HEK293 (cell line): Measurements from ENCODE around the gene ARID3B.
A peak's percentile ranks its signal among the peaks of the same experiment; 100 is the strongest.

ENCODE experiments used
- HOXC10 ChIP-seq: sonication (generic); formaldehyde crosslinking; IDR thresholded peaks from 2 replicates; pipeline ENCODE4 v1.8.1; 2023; ENCODE audit warnings: mild to moderate bottlenecking, missing genetic modification reagents
- OVOL3 ChIP-seq: fragments of 450-650 bp; formaldehyde crosslinking; IDR thresholded peaks from 2 replicates; pipeline ENCODE4 v1.5.1; 2016; ENCODE audit warnings: missing biosample characterization, missing genetic modification characterization
- ZBTB1 ChIP-seq: fragments of 450-650 bp; formaldehyde crosslinking; IDR thresholded peaks from 2 replicates; pipeline ENCODE4 v1.5.1; 2016; ENCODE audit warnings: missing biosample characterization, missing genetic modification characterization
- ZBTB20 ChIP-seq: fragments of 450-650 bp; formaldehyde crosslinking; IDR thresholded peaks from 2 replicates; pipeline ENCODE4 v1.5.1; 2016; ENCODE audit warnings: missing biosample characterization, missing genetic modification characterization
- ZFP3 ChIP-seq: fragments of 450-650 bp; formaldehyde crosslinking; IDR thresholded peaks from 2 replicates; pipeline ENCODE4 v1.5.1; 2016; ENCODE audit warnings: low read depth, missing biosample characterization, missing genetic modification characterization
- ZNF121 ChIP-seq: fragments of 450-650 bp; formaldehyde crosslinking; IDR thresholded peaks from 2 replicates; pipeline ENCODE4 v1.5.1; 2016; ENCODE audit warnings: missing biosample characterization, missing genetic modification characterization
- ZNF157 ChIP-seq: fragments of 450-650 bp; formaldehyde crosslinking; IDR thresholded peaks from 2 replicates; pipeline ENCODE4 v1.5.1; 2016; ENCODE audit warnings: missing biosample characterization, missing genetic modification characterization
- ZNF174 ChIP-seq: fragments of 450-650 bp; formaldehyde crosslinking; IDR thresholded peaks from 2 replicates; pipeline ENCODE4 v1.5.0; 2017; ENCODE audit warnings: missing biosample characterization, mild to moderate bottlenecking, missing genetic modification characterization
- ZNF214 ChIP-seq: fragments of 450-650 bp; formaldehyde crosslinking; IDR thresholded peaks from 2 replicates; pipeline ENCODE4 v1.5.1; 2017; ENCODE audit warnings: missing biosample characterization, mild to moderate bottlenecking, missing genetic modification characterization, borderline replicate concordance
- ZNF266 ChIP-seq: fragments of 450-650 bp; formaldehyde crosslinking; IDR thresholded peaks from 2 replicates; pipeline ENCODE4 v1.5.1; 2016; ENCODE audit warnings: missing biosample characterization, missing genetic modification characterization, low read depth
- ZNF350 ChIP-seq: fragments of 450-650 bp; formaldehyde crosslinking; IDR thresholded peaks from 2 replicates; pipeline ENCODE4 v1.5.0; 2017; ENCODE audit warnings: missing biosample characterization, mild to moderate bottlenecking, missing genetic modification characterization
- ZNF529 ChIP-seq: fragments of 450-650 bp; formaldehyde crosslinking; IDR thresholded peaks from 2 replicates; pipeline ENCODE4 v1.5.1; 2017; ENCODE audit warnings: missing genetic modification characterization, missing biosample characterization; ENCODE audit not compliant: insufficient replicate concordance
- ZNF555 ChIP-seq: fragments of 450-650 bp; formaldehyde crosslinking; conservative IDR thresholded peaks from 2 replicates; pipeline ENCODE4 v1.5.1; 2017; ENCODE audit warnings: missing biosample characterization, mild to moderate bottlenecking, missing genetic modification characterization, inconsistent platforms
- ZNF621 ChIP-seq: fragments of 450-650 bp; formaldehyde crosslinking; IDR thresholded peaks from 2 replicates; pipeline ENCODE4 v1.5.1; 2017; ENCODE audit warnings: missing biosample characterization, missing genetic modification characterization
- ZNF624 ChIP-seq: fragments of 450-650 bp; formaldehyde crosslinking; IDR thresholded peaks from 2 replicates; pipeline ENCODE4 v1.5.1; 2017; ENCODE audit warnings: missing biosample characterization, missing genetic modification characterization
- ZNF658 ChIP-seq: fragments of 450-650 bp; formaldehyde crosslinking; IDR thresholded peaks from 2 replicates; pipeline ENCODE4; 2016; ENCODE audit warnings: missing biosample characterization, missing genetic modification characterization
- ZNF670 ChIP-seq: fragments of 450-650 bp; formaldehyde crosslinking; IDR thresholded peaks from 2 replicates; pipeline ENCODE4 v1.5.1; 2016; ENCODE audit warnings: missing biosample characterization, missing genetic modification characterization, low read depth
- ZNF677 ChIP-seq: fragments of 450-650 bp; IDR thresholded peaks from 2 replicates; pipeline ENCODE4 v1.5.0; 2018; ENCODE audit warnings: missing biosample characterization, mild to moderate bottlenecking, missing genetic modification characterization, moderate library complexity
- ZNF701 ChIP-seq: fragments of 450-650 bp; formaldehyde crosslinking; IDR thresholded peaks from 2 replicates; pipeline ENCODE4 v1.5.1; 2016; ENCODE audit warnings: missing biosample characterization, missing genetic modification characterization
- ZNF707 ChIP-seq: fragments of 450-650 bp; formaldehyde crosslinking; IDR thresholded peaks from 2 replicates; pipeline ENCODE4 v1.5.1; 2016; ENCODE audit warnings: missing biosample characterization, missing genetic modification characterization
- ZNF837 ChIP-seq: fragments of 450-650 bp; formaldehyde crosslinking; IDR thresholded peaks from 2 replicates; pipeline ENCODE4 v1.5.1; 2016; ENCODE audit warnings: missing biosample characterization, missing genetic modification characterization
- ZSCAN16 ChIP-seq: fragments of 450-650 bp; formaldehyde crosslinking; IDR thresholded peaks from 2 replicates; pipeline ENCODE4 v1.5.1; 2016; ENCODE audit warnings: missing biosample characterization, missing genetic modification characterization
- TF ChIP-seq, protein P1 (sequence below): fragments of 450-650 bp; formaldehyde crosslinking; IDR thresholded peaks from 2 replicates; pipeline ENCODE4 v1.5.1; 2016; ENCODE audit warnings: missing biosample characterization, missing genetic modification characterization, borderline replicate concordance
- TF ChIP-seq, protein P2 (sequence below): fragments of 450-650 bp; formaldehyde crosslinking; IDR thresholded peaks from 2 replicates; pipeline ENCODE4 v1.5.1; 2017; ENCODE audit warnings: missing biosample characterization, missing genetic modification characterization
- TF ChIP-seq, protein P3 (sequence below): fragments of 450-650 bp; formaldehyde crosslinking; IDR thresholded peaks from 2 replicates; pipeline ENCODE4 v1.5.1; 2016; ENCODE audit warnings: missing biosample characterization, missing genetic modification characterization
- TF ChIP-seq, protein P4 (sequence below): sonication (generic); formaldehyde crosslinking; IDR thresholded peaks from 2 replicates; pipeline ENCODE4 v1.8.1; 2022; ENCODE audit warnings: mild to moderate bottlenecking, moderate library complexity, missing genetic modification reagents
- TF ChIP-seq, protein P5 (sequence below): fragments of 450-650 bp; formaldehyde crosslinking; IDR thresholded peaks from 2 replicates; pipeline ENCODE4 v1.5.1; 2016; ENCODE audit warnings: missing biosample characterization, missing genetic modification characterization
- TF ChIP-seq, protein P6 (sequence below): fragments of 450-650 bp; formaldehyde crosslinking; IDR thresholded peaks from 2 replicates; pipeline ENCODE4 v1.5.1; 2016; ENCODE audit warnings: missing biosample characterization, missing genetic modification characterization
- TF ChIP-seq, protein P7 (sequence below): fragments of 450-650 bp; formaldehyde crosslinking; optimal IDR thresholded peaks from 2 replicates; pipeline ENCODE3; 2016; ENCODE audit warnings: missing biosample characterization, mild to moderate bottlenecking, missing genetic modification characterization

The ARID3B gene

DNA sequence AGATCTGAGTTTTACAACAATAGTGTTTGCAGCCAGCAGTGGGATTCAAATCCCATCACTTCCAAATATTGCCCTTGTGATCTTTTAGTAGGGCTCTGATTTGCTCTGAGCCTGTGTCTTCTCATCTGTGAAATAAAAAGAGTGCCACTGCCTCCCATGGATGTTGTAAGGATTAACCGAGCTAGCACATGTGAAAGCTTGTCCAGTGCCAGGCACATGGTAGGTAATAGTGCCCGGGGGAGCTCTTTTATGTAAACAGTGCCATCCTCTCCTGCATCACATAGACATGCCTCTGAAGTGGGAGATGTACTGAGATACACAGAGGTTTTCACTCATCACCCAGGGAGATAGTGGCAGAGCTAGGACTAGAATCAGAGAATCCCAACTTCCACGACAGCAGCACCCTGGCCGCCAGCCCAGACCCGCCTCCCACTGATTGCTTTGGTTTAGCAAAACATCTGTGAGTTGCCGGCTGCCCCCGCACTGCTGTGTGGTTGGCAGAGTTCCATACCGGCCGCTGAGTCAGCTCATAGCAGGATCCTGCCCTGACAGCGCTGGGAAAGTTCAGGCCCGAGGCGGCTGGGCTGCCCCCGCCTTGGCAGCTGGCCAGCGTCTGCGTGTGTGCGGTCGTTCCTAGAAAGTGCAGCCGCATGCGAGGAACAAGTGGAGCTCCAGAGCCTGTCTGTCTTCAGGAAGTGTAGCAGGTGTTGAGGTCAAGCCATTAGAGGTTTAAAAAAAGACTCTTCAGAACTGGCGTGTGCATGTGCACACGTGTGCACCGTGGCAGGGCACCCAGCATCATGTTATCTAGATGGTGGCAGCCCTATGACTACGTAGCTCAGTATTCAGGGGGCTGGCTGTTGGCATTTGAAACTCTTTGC, 5.0 kb downstream of the ARID3B start (continued):
- TF ChIP-seq, protein P1, sequence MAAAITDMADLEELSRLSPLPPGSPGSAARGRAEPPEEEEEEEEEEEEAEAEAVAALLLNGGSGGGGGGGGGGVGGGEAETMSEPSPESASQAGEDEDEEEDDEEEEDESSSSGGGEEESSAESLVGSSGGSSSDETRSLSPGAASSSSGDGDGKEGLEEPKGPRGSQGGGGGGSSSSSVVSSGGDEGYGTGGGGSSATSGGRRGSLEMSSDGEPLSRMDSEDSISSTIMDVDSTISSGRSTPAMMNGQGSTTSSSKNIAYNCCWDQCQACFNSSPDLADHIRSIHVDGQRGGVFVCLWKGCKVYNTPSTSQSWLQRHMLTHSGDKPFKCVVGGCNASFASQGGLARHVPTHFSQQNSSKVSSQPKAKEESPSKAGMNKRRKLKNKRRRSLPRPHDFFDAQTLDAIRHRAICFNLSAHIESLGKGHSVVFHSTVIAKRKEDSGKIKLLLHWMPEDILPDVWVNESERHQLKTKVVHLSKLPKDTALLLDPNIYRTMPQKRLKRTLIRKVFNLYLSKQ (tag by site-specific recombination) = no peak
- TF ChIP-seq OVOL3 (peak; percentile 94), ZNF174 (tag by site-specific recombination) (no peak), HOXC10 (CRISPR knock-in tag) (peak; percentile 79; the same call in 1 of the 2 replicates), ZBTB20 (tag by site-specific recombination) (peak; percentile 60; the same call in 1 of the 2 replicates), ZNF670 (tag by site-specific recombination) (no peak), ZNF121 (peak; percentile 66; the same call in 1 of the 2 replicates), ZNF157 (tag by site-specific recombination) (peak; percentile 71), ZNF658 (no peak; the same call in 1 of the 2 replicates), ZNF677 (tag by site-specific recombination) (peak; percentile 46), ZNF266 (tag by site-specific recombination) (peak; percentile 5; the same call in 1 of the 2 replicates), ZSCAN16 (tag by site-specific recombination) (peak; percentile 78; the same call in 1 of the 2 replicates), ZFP3 (tag by site-specific recombination) (peak; percentile 68; the same call in 1 of the 2 replicates), ZNF624 (tag by site-specific recombination) (no peak), ZNF214 (tag by site-specific recombination) (no peak), ZNF707 (tag by site-specific recombination) (no peak), ZNF529 (tag by site-specific recombination) (no peak), ZNF555 (tag by site-specific recombination) (no peak), ZNF350 (tag by site-specific recombination) (no peak), ZBTB1 (tag by site-specific recombination) (peak; percentile 99), ZNF621 (tag by site-specific recombination) (no peak), ZNF701 (tag by site-specific recombination) (no peak), ZNF837 (tag by site-specific recombination) (no peak; the same call in 1 of the 2 replicates)
- TF ChIP-seq, protein P2, sequence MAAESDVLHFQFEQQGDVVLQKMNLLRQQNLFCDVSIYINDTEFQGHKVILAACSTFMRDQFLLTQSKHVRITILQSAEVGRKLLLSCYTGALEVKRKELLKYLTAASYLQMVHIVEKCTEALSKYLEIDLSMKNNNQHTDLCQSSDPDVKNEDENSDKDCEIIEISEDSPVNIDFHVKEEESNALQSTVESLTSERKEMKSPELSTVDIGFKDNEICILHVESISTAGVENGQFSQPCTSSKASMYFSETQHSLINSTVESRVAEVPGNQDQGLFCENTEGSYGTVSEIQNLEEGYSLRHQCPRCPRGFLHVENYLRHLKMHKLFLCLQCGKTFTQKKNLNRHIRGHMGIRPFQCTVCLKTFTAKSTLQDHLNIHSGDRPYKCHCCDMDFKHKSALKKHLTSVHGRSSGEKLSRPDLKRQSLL (tag by site-specific recombination) = peak; percentile 86
- TF ChIP-seq, protein P3, sequence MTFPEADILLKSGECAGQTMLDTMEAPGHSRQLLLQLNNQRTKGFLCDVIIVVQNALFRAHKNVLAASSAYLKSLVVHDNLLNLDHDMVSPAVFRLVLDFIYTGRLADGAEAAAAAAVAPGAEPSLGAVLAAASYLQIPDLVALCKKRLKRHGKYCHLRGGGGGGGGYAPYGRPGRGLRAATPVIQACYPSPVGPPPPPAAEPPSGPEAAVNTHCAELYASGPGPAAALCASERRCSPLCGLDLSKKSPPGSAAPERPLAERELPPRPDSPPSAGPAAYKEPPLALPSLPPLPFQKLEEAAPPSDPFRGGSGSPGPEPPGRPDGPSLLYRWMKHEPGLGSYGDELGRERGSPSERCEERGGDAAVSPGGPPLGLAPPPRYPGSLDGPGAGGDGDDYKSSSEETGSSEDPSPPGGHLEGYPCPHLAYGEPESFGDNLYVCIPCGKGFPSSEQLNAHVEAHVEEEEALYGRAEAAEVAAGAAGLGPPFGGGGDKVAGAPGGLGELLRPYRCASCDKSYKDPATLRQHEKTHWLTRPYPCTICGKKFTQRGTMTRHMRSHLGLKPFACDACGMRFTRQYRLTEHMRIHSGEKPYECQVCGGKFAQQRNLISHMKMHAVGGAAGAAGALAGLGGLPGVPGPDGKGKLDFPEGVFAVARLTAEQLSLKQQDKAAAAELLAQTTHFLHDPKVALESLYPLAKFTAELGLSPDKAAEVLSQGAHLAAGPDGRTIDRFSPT = peak; percentile 100
- TF ChIP-seq, protein P4, sequence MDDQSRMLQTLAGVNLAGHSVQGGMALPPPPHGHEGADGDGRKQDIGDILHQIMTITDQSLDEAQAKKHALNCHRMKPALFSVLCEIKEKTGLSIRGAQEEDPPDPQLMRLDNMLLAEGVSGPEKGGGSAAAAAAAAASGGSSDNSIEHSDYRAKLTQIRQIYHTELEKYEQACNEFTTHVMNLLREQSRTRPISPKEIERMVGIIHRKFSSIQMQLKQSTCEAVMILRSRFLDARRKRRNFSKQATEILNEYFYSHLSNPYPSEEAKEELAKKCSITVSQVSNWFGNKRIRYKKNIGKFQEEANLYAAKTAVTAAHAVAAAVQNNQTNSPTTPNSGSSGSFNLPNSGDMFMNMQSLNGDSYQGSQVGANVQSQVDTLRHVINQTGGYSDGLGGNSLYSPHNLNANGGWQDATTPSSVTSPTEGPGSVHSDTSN (CRISPR knock-in tag) = peak; percentile 84; the same call in 1 of the 2 replicates
- TF ChIP-seq, protein P5, sequence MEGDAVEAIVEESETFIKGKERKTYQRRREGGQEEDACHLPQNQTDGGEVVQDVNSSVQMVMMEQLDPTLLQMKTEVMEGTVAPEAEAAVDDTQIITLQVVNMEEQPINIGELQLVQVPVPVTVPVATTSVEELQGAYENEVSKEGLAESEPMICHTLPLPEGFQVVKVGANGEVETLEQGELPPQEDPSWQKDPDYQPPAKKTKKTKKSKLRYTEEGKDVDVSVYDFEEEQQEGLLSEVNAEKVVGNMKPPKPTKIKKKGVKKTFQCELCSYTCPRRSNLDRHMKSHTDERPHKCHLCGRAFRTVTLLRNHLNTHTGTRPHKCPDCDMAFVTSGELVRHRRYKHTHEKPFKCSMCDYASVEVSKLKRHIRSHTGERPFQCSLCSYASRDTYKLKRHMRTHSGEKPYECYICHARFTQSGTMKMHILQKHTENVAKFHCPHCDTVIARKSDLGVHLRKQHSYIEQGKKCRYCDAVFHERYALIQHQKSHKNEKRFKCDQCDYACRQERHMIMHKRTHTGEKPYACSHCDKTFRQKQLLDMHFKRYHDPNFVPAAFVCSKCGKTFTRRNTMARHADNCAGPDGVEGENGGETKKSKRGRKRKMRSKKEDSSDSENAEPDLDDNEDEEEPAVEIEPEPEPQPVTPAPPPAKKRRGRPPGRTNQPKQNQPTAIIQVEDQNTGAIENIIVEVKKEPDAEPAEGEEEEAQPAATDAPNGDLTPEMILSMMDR (tag by site-specific recombination) = peak; percentile 21; the same call in 1 of the 2 replicates
- TF ChIP-seq, protein P6, sequence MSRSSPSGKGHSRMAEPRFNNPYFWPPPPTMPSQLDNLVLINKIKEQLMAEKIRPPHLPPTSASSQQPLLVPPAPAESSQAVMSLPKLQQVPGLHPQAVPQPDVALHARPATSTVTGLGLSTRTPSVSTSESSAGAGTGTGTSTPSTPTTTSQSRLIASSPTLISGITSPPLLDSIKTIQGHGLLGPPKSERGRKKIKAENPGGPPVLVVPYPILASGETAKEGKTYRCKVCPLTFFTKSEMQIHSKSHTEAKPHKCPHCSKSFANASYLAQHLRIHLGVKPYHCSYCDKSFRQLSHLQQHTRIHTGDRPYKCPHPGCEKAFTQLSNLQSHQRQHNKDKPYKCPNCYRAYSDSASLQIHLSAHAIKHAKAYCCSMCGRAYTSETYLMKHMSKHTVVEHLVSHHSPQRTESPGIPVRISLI (tag by site-specific recombination) = peak; percentile 99
- TF ChIP-seq, protein P7, sequence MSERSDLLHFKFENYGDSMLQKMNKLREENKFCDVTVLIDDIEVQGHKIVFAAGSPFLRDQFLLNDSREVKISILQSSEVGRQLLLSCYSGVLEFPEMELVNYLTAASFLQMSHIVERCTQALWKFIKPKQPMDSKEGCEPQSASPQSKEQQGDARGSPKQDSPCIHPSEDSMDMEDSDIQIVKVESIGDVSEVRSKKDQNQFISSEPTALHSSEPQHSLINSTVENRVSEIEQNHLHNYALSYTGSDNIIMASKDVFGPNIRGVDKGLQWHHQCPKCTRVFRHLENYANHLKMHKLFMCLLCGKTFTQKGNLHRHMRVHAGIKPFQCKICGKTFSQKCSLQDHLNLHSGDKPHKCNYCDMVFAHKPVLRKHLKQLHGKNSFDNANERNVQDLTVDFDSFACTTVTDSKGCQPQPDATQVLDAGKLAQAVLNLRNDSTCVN = peak; percentile 77
